Large intestine (tissue), 3 donors: ENCODE data around the gene NTM. TPM values are rescaled to one million over a fixed set of nuclear protein-coding genes. Genes with fewer than 3 reads are reported as not detected.

ENCODE experiments used
- DNase-seq, 2 donors: peaks; one replicate each; pipeline versions ENCODE4 v3.0.0 to v3.0.0-alpha.2; 2013
- H3K27ac ChIP-seq: one replicate; pipeline ENCODE4 v1.5.1; 2013; ENCODE audit warnings: low read length
- H3K27me3 ChIP-seq: 2 replicates; pipeline ENCODE4 v1.6.1; 2013; ENCODE audit warnings: low read length; ENCODE audit not compliant: control insufficient read depth, insufficient read depth
- H3K36me3 ChIP-seq: 2 replicates; pipeline ENCODE4 v1.6.1; 2013; ENCODE audit warnings: low read length; ENCODE audit not compliant: control insufficient read depth, insufficient read depth
- H3K4me1 ChIP-seq: one replicate; pipeline ENCODE4 v1.6.1; 2013; ENCODE audit warnings: low read length; ENCODE audit not compliant: control insufficient read depth, insufficient read depth
- H3K4me3 ChIP-seq: one replicate; pipeline ENCODE4 v1.5.1; 2013; ENCODE audit warnings: low read length
- H3K9me3 ChIP-seq: one replicate; pipeline ENCODE4 v1.6.1; 2013; ENCODE audit warnings: mild to moderate bottlenecking, low read depth, low read length, moderate library complexity; ENCODE audit not compliant: control insufficient read depth
- WGBS: methylation state at CpG from one replicate; pipeline ENCODE4 v1.1.5; 2013; ENCODE audit warnings: low lambda C conversion rate; ENCODE audit not compliant: insufficient coverage; 5-methylcytosine and 5-hydroxymethylcytosine counted together
- polyA plus RNA-seq: library from polyadenylated mRNA; unstranded; fragments of 120-200 nt; gene quantifications from one replicate; pipeline ENCODE4 v1.2.1, GENCODE V29; 2013

NTM gene
- polyA plus RNA-seq, 1 donor = 17.2 TPM

GRCh38 chr11:131849485-131849884, 479.1 kb downstream of the NTM start:
- H3K4me1 ChIP-seq = no peaks in the 10 kb centered on the region
- H3K27me3 ChIP-seq = peaks cover 11% of the 10 kb centered on the region
- H3K36me3 ChIP-seq = no peaks in the 10 kb centered on the region
- H3K9me3 ChIP-seq = no peaks in the 10 kb centered on the region
- DNase-seq = no peak
- H3K4me3 ChIP-seq = no peak overlapping the region
- no CpG with 5 or more reads among the region's 6 CpGs for WGBS
- no peak overlapping the region for H3K27ac ChIP-seq

DNA sequence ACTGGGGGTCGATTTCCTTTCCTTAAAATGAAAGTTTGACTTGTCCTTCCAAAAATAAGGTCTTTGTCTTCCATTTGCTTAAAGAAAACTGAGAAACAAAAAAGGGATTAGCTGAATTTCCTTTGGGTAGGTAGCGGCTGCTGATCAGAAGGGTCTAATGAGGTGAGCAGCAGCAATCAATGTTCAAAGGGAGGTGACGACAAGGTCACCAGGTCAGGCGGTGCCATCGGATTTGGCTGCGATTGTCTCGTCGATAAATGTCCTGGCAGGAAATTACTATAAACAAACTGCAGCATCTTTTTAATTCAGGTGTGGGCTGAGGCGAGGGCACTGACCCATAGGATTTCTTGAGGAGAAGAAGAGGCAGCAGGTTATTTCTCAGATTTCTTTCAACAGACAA, 480.1 kb downstream of the NTM start:
- Histone ChIP-seq H3K27ac (no peak overlapping the region), H3K4me3 (no peak overlapping the region), H3K36me3 (no peaks in the 10 kb centered on the region), H3K27me3 (peaks cover 11% of the 10 kb centered on the region), H3K4me1 (no peaks in the 10 kb centered on the region), H3K9me3 (no peaks in the 10 kb centered on the region)
- no peak for DNase-seq
- 20% methylated on average over 1 of the region's 9 CpGs for WGBS

DNA sequence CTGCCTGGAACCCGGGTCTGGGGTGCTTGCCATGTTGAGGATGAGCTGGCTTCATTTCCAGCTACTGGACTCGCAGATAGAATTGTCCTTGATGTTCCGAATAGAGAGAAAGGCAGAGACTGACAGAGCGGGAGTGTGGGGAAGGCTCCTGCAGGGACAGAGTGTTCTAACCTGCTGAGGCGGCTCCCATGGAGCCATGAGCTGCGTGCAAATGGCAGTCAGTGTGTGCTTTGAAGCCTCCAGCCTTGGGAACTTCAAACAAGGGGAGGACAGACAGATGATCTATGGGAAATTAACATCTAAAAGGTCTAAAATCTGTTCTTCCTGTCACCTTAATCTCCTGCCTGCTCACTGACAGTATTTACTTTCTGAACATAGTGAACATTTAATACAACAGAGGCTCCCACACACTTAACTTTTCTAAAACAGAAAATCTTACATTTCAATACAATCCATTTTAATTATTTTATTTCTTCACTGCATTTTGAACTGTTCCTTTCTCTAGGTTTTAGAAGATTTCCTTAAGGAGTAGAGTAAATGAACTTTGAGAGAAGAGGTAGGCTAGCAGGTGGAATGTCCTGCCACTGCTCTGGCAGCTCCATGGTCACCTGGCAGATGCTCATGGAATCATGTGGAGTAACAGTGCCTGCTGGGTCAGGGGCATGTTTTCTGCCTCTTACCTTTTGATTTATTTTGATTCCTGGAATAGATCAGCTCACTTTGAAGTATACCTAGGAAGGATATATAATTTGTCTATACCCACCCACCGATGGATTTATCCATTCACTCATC, 481.7 kb downstream of the NTM start:
- no peak for DNase-seq
- Histone ChIP-seq H3K4me1 (no peaks in the 10 kb centered on the region), H3K27me3 (peaks cover 7% of the 10 kb centered on the region), H3K4me3 (no peak overlapping the region), H3K9me3 (no peaks in the 10 kb centered on the region), H3K36me3 (no peaks in the 10 kb centered on the region), H3K27ac (no peak overlapping the region)
- WGBS = no CpG with 5 or more reads among the region's 7 CpGs

DNA sequence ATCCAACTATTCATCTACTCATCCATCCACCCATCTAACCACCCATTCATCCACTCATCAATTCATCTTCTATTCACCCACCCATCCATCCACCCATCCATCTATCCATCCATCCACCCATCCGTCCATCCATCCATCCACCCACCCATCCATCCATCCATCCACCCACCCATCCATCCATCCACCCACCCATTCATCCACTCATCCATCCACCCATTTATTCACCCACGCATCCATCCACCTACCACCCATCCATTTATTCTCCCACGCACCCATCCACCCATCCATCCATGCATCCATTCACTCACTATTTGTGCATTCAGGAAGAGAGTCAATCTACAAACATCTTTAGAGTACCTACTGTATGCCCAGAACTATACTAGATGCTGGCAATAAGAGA, 482.3 kb downstream of the NTM start:
- no peaks in the 10 kb centered on the region for H3K4me1 ChIP-seq
- no peak for DNase-seq
- H3K36me3 ChIP-seq = no peaks in the 10 kb centered on the region
- H3K4me3 ChIP-seq = no peak overlapping the region
- peaks cover 10% of the 10 kb centered on the region for H3K27me3 ChIP-seq
- no peak overlapping the region for H3K27ac ChIP-seq
- H3K9me3 ChIP-seq = no peaks in the 10 kb centered on the region
- WGBS = 100% methylated on average over 1 of the region's 3 CpGs

GRCh38 chr11:131854391-131854790, 484.0 kb downstream of the NTM start:
- Histone ChIP-seq H3K4me1 (no peaks in the 10 kb centered on the region), H3K9me3 (no peaks in the 10 kb centered on the region), H3K4me3 (no peak overlapping the region), H3K27ac (no peak overlapping the region), H3K27me3 (peaks cover 10% of the 10 kb centered on the region), H3K36me3 (no peaks in the 10 kb centered on the region)
- no peak for DNase-seq
- WGBS = 90% methylated on average over 4 of the region's 4 CpGs

DNA sequence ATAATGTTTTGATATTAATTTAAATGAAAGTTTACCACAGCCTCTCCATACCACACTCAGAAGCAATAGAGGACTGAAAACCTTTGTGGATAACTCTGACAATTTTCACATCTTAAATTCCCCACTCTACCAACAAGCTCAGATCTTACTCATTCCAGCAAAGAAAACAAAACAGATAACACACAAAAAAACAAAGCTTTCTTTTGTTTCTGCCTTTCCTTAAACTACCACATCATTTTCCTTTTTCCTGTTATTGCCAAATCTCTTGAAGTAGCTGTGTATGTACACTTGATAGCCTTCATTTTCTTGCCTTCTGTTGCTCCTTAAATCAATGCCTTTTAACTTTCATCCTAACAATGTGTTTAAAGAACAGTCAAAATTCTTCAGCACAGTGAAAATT, 484.9 kb downstream of the NTM start:
- DNase-seq = no peak
- H3K27me3 ChIP-seq = peaks cover 10% of the 10 kb centered on the region
- no peaks in the 10 kb centered on the region for H3K9me3 ChIP-seq
- H3K36me3 ChIP-seq = no peaks in the 10 kb centered on the region
- no peaks in the 10 kb centered on the region for H3K4me1 ChIP-seq
- no peak overlapping the region for H3K4me3 ChIP-seq
- H3K27ac ChIP-seq = no peak overlapping the region

GRCh38 chr11:131857246-131857645, 486.8 kb downstream of the NTM start:
- Histone ChIP-seq H3K4me3 (no peak overlapping the region), H3K27me3 (peaks cover 2% of the 10 kb centered on the region), H3K36me3 (no peaks in the 10 kb centered on the region), H3K27ac (no peak overlapping the region), H3K9me3 (no peaks in the 10 kb centered on the region), H3K4me1 (no peaks in the 10 kb centered on the region)
- 74% methylated on average over 3 of the region's 5 CpGs for WGBS
- no peak for DNase-seq

GRCh38 chr11:131858505-131858904, 488.1 kb downstream of the NTM start:
- Histone ChIP-seq H3K4me3 (no peak overlapping the region), H3K27ac (no peak overlapping the region), H3K9me3 (no peaks in the 10 kb centered on the region), H3K36me3 (no peaks in the 10 kb centered on the region), H3K4me1 (no peaks in the 10 kb centered on the region), H3K27me3 (peaks cover 2% of the 10 kb centered on the region)
- no peak for DNase-seq
- 92% methylated on average over 4 of the region's 11 CpGs for WGBS

- DNase-seq = no peak
- Histone ChIP-seq H3K27ac (no peak overlapping the region), H3K4me1 (no peaks in the 10 kb centered on the region), H3K27me3 (peaks cover 2% of the 10 kb centered on the region), H3K36me3 (no peaks in the 10 kb centered on the region), H3K9me3 (no peaks in the 10 kb centered on the region), H3K4me3 (no peak overlapping the region)
- 83% methylated on average over 1 of the region's 8 CpGs for WGBS
Observed at GRCh38 chr11:131859538-131860210, 489.3 kb downstream of the NTM start.

- H3K9me3 ChIP-seq = no peaks in the 10 kb centered on the region
- H3K27me3 ChIP-seq = no peaks in the 10 kb centered on the region
- H3K36me3 ChIP-seq = no peaks in the 10 kb centered on the region
- H3K4me1 ChIP-seq = no peaks in the 10 kb centered on the region
- no peak for DNase-seq
- H3K27ac ChIP-seq = no peak overlapping the region
- WGBS = 92% methylated on average over 2 of the region's 5 CpGs
- no peak overlapping the region for H3K4me3 ChIP-seq
Observed at GRCh38 chr11:131864228-131864627, 493.8 kb downstream of the NTM start.

DNA sequence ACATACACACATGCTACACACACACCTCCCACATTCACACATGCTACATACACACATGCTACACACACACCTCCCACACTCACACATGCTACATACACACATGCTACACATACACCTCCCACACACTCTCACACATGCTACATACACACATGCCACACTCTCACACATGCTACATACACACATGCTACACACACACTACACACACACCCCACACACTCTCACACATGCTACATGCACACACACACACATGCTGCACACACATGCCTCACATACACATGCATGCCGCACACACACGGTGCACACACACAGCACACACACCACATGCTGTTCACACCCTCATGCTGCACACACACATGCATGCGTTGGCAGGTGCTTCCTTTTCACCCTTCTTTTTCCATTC, 495.4 kb downstream of the NTM start:
- no CpG with 5 or more reads among the region's 3 CpGs for WGBS
- no peak overlapping the region for H3K4me3 ChIP-seq
- H3K9me3 ChIP-seq = no peaks in the 10 kb centered on the region
- no peak overlapping the region for H3K27ac ChIP-seq
- no peaks in the 10 kb centered on the region for H3K27me3 ChIP-seq
- DNase-seq = no peak
- H3K36me3 ChIP-seq = no peaks in the 10 kb centered on the region
- H3K4me1 ChIP-seq = no peaks in the 10 kb centered on the region
